H1 (cell line): ENCODE data around the gene PRKCH. TPM values are rescaled to one million over a fixed set of nuclear protein-coding genes. Genes with fewer than 3 reads are reported as not detected.

Experiments
- polyA plus RNA-seq, 7 experiments: library from polyadenylated mRNA; depleted of rRNA in 3 of 7; stranded (reverse) in 5 of 7; unstranded in 2 of 7; fragments of >200 nt in 5 of 7; fragments of 200-250 nt in 2 of 7; gene quantifications; 1 replicate in 5 of 7; 2 replicates in 1 of 7; 4 replicates in 1 of 7; pipeline versions ENCODE4 v1.2.1 to v1.2.3, GENCODE V29; 2011 to 2013; ENCODE audit warnings: missing spikeins in 2 of 7, mixed read lengths in 2 of 7
- total RNA-seq: library from RNA; stranded (reverse); fragmentation: NEBNext Ultra II Directional; extraction: Animal tissue kit (Norgen Biotek cat#: 25700); gene quantifications from 2 replicates; pipeline ENCODE4 v1.2.1, GENCODE V29; 2021
- TF ChIP-seq, protein P1 (sequence below): fragments of 300-600 bp; sonication (generic); IDR thresholded peaks from 2 replicates; pipeline ENCODE4 v1.7.1; 2012; ENCODE audit warnings: low read length, moderate library complexity, mild to moderate bottlenecking, inconsistent platforms; ENCODE audit not compliant: insufficient replicate concordance

The PRKCH gene
- total and polyA plus RNA-seq, 2 of the 8 experiments (the other 6 are each of a cell fraction or from before 2014, with no cell fraction given), result 6.4 to 7.0 TPM

DNA sequence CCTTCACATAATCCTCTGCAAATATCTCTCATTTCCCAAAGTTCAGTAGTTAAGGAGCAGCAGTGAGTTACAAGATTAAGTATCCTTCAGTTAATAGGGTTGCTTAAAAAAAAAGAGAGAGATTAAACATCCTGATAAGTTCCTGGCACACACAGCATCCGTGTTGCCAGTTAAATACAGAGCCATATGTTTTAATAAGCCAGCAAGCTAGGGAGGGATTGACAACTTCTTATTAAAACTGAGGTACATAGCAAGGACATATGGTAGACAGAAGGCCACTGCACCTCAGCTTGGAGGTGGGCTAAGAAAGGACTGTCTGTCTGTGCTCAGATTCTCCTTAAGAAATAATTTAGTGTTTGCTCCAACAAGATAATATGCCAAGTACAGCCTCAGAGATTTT lies 30.7 kb upstream of the PRKCH start (continued):
- TF ChIP-seq, protein P1, sequence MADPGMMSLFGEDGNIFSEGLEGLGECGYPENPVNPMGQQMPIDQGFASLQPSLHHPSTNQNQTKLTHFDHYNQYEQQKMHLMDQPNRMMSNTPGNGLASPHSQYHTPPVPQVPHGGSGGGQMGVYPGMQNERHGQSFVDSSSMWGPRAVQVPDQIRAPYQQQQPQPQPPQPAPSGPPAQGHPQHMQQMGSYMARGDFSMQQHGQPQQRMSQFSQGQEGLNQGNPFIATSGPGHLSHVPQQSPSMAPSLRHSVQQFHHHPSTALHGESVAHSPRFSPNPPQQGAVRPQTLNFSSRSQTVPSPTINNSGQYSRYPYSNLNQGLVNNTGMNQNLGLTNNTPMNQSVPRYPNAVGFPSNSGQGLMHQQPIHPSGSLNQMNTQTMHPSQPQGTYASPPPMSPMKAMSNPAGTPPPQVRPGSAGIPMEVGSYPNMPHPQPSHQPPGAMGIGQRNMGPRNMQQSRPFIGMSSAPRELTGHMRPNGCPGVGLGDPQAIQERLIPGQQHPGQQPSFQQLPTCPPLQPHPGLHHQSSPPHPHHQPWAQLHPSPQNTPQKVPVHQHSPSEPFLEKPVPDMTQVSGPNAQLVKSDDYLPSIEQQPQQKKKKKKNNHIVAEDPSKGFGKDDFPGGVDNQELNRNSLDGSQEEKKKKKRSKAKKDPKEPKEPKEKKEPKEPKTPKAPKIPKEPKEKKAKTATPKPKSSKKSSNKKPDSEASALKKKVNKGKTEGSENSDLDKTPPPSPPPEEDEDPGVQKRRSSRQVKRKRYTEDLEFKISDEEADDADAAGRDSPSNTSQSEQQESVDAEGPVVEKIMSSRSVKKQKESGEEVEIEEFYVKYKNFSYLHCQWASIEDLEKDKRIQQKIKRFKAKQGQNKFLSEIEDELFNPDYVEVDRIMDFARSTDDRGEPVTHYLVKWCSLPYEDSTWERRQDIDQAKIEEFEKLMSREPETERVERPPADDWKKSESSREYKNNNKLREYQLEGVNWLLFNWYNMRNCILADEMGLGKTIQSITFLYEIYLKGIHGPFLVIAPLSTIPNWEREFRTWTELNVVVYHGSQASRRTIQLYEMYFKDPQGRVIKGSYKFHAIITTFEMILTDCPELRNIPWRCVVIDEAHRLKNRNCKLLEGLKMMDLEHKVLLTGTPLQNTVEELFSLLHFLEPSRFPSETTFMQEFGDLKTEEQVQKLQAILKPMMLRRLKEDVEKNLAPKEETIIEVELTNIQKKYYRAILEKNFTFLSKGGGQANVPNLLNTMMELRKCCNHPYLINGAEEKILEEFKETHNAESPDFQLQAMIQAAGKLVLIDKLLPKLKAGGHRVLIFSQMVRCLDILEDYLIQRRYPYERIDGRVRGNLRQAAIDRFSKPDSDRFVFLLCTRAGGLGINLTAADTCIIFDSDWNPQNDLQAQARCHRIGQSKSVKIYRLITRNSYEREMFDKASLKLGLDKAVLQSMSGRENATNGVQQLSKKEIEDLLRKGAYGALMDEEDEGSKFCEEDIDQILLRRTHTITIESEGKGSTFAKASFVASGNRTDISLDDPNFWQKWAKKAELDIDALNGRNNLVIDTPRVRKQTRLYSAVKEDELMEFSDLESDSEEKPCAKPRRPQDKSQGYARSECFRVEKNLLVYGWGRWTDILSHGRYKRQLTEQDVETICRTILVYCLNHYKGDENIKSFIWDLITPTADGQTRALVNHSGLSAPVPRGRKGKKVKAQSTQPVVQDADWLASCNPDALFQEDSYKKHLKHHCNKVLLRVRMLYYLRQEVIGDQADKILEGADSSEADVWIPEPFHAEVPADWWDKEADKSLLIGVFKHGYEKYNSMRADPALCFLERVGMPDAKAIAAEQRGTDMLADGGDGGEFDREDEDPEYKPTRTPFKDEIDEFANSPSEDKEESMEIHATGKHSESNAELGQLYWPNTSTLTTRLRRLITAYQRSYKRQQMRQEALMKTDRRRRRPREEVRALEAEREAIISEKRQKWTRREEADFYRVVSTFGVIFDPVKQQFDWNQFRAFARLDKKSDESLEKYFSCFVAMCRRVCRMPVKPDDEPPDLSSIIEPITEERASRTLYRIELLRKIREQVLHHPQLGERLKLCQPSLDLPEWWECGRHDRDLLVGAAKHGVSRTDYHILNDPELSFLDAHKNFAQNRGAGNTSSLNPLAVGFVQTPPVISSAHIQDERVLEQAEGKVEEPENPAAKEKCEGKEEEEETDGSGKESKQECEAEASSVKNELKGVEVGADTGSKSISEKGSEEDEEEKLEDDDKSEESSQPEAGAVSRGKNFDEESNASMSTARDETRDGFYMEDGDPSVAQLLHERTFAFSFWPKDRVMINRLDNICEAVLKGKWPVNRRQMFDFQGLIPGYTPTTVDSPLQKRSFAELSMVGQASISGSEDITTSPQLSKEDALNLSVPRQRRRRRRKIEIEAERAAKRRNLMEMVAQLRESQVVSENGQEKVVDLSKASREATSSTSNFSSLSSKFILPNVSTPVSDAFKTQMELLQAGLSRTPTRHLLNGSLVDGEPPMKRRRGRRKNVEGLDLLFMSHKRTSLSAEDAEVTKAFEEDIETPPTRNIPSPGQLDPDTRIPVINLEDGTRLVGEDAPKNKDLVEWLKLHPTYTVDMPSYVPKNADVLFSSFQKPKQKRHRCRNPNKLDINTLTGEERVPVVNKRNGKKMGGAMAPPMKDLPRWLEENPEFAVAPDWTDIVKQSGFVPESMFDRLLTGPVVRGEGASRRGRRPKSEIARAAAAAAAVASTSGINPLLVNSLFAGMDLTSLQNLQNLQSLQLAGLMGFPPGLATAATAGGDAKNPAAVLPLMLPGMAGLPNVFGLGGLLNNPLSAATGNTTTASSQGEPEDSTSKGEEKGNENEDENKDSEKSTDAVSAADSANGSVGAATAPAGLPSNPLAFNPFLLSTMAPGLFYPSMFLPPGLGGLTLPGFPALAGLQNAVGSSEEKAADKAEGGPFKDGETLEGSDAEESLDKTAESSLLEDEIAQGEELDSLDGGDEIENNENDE, result no peak
